Subcutaneous adipose tissue (tissue), 4 donors: ENCODE data around the gene SPSB1. TPM values are rescaled to one million over a fixed set of nuclear protein-coding genes. Genes with fewer than 3 reads are reported as not detected.

Experiments
- total RNA-seq, 4 donors: library from RNA; depleted of rRNA; stranded (reverse); fragments of >200 nt; gene quantifications; one replicate each; pipeline ENCODE4 v1.1.0, GENCODE V29; 2016
- TF ChIP-seq, protein P1 (sequence below): fragments of 450-650 bp; IDR thresholded peaks from one replicate; pipeline ENCODE4 v1.5.1; 2016; ENCODE audit warnings: low read depth, mild to moderate bottlenecking, control low read depth, antibody characterized with exemption, moderate library complexity

Gene SPSB1
- total RNA-seq, 4 donors from 2014 or later, result 39.8 to 87.8 (median 53.6) TPM

DNA sequence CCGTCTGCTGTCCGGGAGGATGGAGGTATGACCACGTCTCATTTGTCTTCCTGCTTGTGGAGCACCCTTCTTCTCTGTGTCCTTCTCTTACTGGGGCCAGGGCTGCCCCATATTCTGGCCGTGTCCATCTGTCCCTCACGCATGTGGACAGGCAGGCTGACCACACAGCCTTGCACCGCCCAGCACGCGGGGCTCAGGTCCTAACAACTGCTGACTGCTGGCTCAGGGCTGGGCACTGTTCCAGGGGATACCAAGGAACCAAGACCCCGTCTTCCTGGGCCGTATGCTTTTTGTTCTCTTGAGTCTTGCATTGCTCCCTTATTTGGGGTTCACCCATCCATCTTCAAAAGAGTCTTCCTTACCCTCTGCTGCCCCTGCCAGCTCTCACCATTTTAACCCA is 17.5 kb upstream of the SPSB1 start:
- TF ChIP-seq, protein P1, sequence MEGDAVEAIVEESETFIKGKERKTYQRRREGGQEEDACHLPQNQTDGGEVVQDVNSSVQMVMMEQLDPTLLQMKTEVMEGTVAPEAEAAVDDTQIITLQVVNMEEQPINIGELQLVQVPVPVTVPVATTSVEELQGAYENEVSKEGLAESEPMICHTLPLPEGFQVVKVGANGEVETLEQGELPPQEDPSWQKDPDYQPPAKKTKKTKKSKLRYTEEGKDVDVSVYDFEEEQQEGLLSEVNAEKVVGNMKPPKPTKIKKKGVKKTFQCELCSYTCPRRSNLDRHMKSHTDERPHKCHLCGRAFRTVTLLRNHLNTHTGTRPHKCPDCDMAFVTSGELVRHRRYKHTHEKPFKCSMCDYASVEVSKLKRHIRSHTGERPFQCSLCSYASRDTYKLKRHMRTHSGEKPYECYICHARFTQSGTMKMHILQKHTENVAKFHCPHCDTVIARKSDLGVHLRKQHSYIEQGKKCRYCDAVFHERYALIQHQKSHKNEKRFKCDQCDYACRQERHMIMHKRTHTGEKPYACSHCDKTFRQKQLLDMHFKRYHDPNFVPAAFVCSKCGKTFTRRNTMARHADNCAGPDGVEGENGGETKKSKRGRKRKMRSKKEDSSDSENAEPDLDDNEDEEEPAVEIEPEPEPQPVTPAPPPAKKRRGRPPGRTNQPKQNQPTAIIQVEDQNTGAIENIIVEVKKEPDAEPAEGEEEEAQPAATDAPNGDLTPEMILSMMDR, result no peak

DNA sequence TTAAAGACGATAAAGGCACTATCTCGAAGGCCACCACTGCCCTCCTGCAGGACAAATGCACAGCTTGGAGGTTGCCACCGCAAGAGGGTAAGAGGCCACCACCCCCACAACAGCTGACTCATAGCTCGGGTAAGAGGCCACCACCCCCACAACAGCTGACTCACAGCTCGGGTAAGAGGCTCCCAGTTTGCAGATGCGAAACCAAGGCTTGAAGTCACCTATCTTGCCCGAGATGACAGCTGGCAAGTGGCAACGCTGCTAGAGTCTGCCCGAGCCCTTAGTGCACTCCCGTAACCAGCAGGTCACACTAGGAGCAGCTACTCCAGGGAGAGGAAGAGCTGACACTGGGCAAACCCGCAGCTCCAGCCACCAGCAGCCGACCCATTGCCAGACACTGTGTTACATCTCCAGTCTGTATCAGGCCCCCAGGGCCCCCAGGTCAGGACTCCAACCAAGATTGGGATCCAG is 17.1 kb upstream of the SPSB1 start:
- TF ChIP-seq, protein P1, result no peak

DNA sequence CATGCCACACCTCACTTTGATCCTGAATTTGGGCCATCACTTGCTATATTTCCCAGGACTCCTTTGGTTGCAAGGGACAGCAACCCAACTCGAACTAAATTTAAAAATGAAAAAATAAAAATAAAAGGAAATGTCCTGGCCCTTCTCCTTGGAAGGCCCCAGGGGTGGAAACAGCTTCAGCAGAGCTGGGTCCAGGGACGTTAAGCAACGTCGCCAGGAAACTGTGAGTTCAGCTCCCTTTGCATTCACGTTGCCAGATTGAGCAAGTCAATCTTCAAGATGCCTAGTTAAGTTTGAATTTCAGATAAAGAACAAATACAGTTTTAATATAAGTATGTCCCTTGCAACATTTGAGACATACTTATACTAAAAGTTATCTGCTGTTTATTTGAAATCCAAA is 14.6 kb upstream of the SPSB1 start:
- TF ChIP-seq, protein P1, result no peak

DNA sequence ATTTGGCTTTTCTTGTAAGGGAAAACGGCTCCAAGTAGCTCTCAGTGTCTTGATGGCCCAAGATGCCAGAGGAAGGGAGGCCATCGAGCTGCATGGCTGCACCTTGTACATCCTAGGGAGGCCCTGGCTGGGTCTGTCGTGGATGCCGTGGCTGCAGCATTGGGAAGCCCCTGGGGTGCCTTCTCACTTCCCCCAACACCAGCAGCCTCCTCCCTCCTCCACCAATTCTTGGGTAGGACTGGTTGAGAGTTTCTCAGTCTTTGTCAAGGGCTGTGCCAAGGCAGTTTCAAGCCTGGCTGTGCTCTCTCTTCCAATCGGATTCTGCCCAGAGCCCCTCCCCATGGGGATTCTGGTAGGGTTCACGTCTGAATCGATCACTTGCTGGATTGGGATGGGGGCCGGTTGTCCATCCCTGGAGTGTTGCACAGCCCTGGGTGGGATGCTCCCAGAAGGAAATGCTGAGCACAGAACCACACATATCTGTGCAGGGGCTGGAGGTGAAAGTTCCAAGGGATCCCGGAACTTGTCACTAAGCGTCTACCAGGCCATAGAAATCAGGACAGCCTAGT is 14.0 kb upstream of the SPSB1 start:
- TF ChIP-seq, protein P1, result no peak

DNA sequence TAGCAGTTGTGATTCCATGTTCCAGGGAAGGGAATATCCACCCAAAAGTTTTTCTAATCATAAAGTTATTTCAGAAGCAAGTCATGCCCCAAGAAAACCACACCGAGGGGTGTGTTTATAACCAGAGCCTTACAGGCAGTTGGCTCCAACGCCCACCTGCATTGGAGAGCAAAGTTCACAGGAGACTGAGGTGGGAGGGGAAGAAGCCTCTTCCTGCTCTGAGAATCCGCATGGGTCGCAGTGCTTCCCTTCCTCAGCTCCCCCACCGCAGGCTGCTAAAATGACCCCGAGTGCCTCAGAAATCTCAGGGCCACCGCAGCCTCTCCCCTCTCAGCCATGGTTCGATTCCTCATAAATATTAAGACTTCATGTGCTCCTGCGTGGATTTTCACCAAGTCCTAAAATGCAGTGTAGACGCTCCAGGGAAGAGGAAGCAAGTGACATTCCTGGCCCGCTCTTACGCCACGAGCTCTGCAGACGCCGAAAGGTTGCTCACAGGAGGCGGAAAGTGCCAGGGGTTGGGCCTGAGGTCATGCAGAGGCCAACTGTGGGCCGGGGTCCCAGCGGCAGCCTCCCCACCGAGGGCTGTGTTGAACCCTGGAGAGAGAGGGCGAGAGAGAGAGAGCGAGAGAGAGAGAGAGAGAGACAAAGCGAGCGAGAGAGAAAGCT is 13.4 kb upstream of the SPSB1 start:
- TF ChIP-seq, protein P1, result no peak

DNA sequence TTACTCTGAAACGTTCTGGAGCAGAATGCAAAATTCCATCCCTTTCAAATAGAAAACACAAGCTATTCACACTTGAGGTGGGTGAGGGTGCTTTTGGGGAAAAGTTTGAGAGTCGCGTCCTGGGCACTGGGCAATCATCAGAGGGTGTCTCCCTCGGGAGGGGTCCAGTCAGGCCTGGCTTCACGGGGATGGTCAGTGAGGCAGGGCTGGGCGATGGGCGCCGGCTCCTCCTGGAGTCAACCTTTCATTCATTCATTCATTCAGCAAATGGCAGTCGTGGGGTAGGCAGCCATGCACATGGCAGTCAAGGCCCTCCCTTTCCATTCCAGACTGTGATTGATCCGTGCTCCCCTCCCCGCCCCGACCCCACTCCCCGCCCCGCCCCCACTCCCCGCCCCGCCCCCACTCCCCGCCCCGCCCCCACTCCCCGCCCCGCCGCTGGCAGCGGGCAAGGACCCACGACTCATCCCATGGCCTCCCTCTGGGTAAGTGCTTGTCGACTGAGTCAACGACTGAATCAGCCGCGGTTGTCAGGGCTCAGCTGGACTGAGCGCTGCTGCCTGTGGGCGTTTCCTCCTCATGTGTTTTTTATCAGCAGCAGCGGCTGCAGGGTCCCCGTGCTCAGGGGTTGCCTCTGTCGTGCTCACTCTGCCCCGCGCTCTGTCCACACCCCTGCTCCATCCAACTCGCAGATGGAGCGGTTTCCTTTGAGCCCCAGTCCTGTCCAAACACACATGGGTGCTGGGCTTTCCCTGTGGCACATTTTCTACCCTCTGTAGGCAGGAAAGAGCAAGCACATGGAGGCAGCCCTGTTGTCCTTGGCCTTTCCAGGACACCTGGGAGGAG is 12.5 kb upstream of the SPSB1 start:
- TF ChIP-seq, protein P1, result no peak
